SK-N-MC (cell line): ENCODE measurements around the gene HS2ST1.

Source experiments
- EZH2 ChIP-seq: fragments of 200-600 bp; sonication (generic); IDR thresholded peaks from one replicate; pipeline ENCODE4 v1.6.1; 2017; ENCODE audit warnings: antibody characterized with exemption
- POLR2AphosphoS5 ChIP-seq: IDR thresholded peaks from 2 replicates; pipeline ENCODE4 v1.6.1; 2012; ENCODE audit warnings: mild to moderate bottlenecking, low read depth, low read length, borderline replicate concordance

DNA sequence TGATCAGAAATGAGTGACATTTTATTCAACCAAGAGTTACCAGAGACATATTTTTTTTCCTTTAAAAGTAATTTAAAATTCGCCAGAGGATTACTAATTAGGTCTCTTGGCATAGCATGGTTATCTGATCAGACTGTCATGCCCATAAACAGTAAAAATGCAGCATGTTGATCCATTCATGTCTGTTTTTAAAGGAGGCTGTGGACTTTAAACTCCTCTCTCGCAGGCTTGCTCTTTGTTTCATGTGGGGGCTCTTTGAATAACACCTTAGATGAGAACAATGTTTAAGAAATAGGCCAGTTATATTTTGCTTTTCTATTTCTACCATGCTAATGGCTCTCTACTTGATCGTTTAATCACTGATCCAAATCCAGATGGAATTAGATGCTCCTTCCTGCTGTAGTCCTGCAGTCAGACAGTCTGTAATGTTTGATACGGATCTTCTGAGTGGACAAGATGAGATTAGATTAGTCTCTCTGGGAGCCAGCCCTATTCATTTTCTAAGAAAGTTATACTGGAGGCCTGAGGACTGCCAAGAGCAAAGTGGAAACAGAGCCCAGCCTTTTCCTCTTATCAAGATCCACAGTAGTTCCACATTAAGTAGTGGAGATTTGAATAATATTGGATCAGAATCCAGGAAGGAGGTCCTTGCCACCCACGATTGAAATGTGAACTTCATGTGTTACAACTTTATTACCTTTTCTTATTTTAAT lies 197.4 kb downstream of the HS2ST1 start:
- TF ChIP-seq EZH2 (no peak), POLR2AphosphoS5 (no peak)
